ENCODE data around the gene TUBB6. TPM values are rescaled to one million over a fixed set of nuclear protein-coding genes. Genes with fewer than 3 reads are reported as not detected.

TUBB6 gene
- total and polyA plus RNA-seq, 12 donors: 15.7 to 90.8 (median 39.5) TPM

GRCh38 chr18:12324991-12325725, 17.1 kb downstream of the TUBB6 start:
- no peaks in the 10 kb centered on the region for H3K27me3 ChIP-seq
- WGBS, 4 donors: 96 to 98% (median 97%) methylated on average over 52 to 58 of the region's 58 CpGs
- H3K4me3 ChIP-seq: no peak overlapping the region
- no peaks in the 10 kb centered on the region for H3K4me1 ChIP-seq (replicated peaks in 1 of 2)
- H3K36me3 ChIP-seq (replicated peaks in 1 of 2): peaks cover 0 to 55% of the 10 kb centered on the region in 2 donors
- DNase-seq: peak in 2 of 7 donors; percentile 19 to 48
- intact Hi-C loops (cut with DNase I): no loop called here
- no peak for TF ChIP-seq CTCF (IDR thresholded peaks at IDR 0.05)
- no peak for TF ChIP-seq POLR2A (IDR thresholded peaks at IDR 0.05)
- no peaks in the 10 kb centered on the region for H3K9me3 ChIP-seq (replicated peaks in 1 of 3)
- H3K27ac ChIP-seq: no peak overlapping the region

GRCh38 chr18:12325726-12326245, 17.7 kb downstream of the TUBB6 start:
- 97 to 99% (median 98%) methylated on average over 21 to 29 of the region's 29 CpGs for WGBS, 4 donors
- peak in 2 of 7 donors; percentile 21 to 50 for DNase-seq
- no peaks in the 10 kb centered on the region for H3K9me3 ChIP-seq (replicated peaks in 1 of 3)
- H3K27me3 ChIP-seq: no peaks in the 10 kb centered on the region
- H3K36me3 ChIP-seq (replicated peaks in 1 of 2): peaks cover 0 to 55% of the 10 kb centered on the region in 2 donors
- intact Hi-C loops (cut with DNase I): no loop called here
- TF ChIP-seq POLR2A (IDR thresholded peaks at IDR 0.05) (no peak), CTCF (IDR thresholded peaks at IDR 0.05) (no peak)
- no peak overlapping the region for H3K27ac ChIP-seq
- no peak overlapping the region for H3K4me3 ChIP-seq
- no peaks in the 10 kb centered on the region for H3K4me1 ChIP-seq (replicated peaks in 1 of 2)

GRCh38 chr18:12326711-12327460, 18.8 kb downstream of the TUBB6 start:
- Histone ChIP-seq H3K9me3 (replicated peaks in 1 of 3) (no peaks in the 10 kb centered on the region), H3K27me3 (no peaks in the 10 kb centered on the region), H3K4me3 (no peak overlapping the region), H3K36me3 (replicated peaks in 1 of 2) (peaks cover 0 to 55% of the 10 kb centered on the region in 2 donors), H3K4me1 (replicated peaks in 1 of 2) (no peaks in the 10 kb centered on the region), H3K27ac (no peak overlapping the region)
- DNase-seq: peak in 1 of 7 donors; percentile 41
- intact Hi-C loops (cut with DNase I): no loop called here
- no peak for TF ChIP-seq POLR2A (IDR thresholded peaks at IDR 0.05)
- no peak for TF ChIP-seq CTCF (IDR thresholded peaks at IDR 0.05)
- WGBS, 4 donors: 92 to 95% (median 94%) methylated on average over 8 to 12 of the region's 12 CpGs

- no peaks in the 10 kb centered on the region for H3K9me3 ChIP-seq (replicated peaks in 1 of 3)
- H3K36me3 ChIP-seq (replicated peaks in 1 of 2): peaks cover 0 to 55% of the 10 kb centered on the region in 2 donors
- peak; percentile 55 to 86 (median 79) for DNase-seq
- 64 to 73% (median 70%) methylated on average over 9 to 11 of the region's 11 CpGs for WGBS, 4 donors
- TF ChIP-seq CTCF (IDR thresholded peaks at IDR 0.05): peak; percentile 48 to 71 (median 66)
- TF ChIP-seq POLR2A (IDR thresholded peaks at IDR 0.05): no peak
- no peak overlapping the region for H3K4me3 ChIP-seq
- H3K27ac ChIP-seq: no peak overlapping the region
- intact Hi-C loops (cut with DNase I): no loop called here
- H3K4me1 ChIP-seq (replicated peaks in 1 of 2): no peaks in the 10 kb centered on the region
- no peaks in the 10 kb centered on the region for H3K27me3 ChIP-seq
These were observed 19.6 kb downstream of the TUBB6 start for GRCh38 chr18:12327510-12328178.
